ES-I3 (cell line): ENCODE results near the gene NTN1.

Experiments used
- H3K36me3 ChIP-seq: 2 replicates; pipeline ENCODE4 v1.6.1; 2013; ENCODE audit warnings: mild to moderate bottlenecking, low read length, control low read depth, moderate library complexity; ENCODE audit not compliant: insufficient read depth
- H3K4me1 ChIP-seq: 2 replicates; pipeline ENCODE4 v1.6.1; 2013; ENCODE audit warnings: mild to moderate bottlenecking, control low read depth, low read length; ENCODE audit not compliant: insufficient read depth
- H3K9ac ChIP-seq: 2 replicates; pipeline ENCODE4 v1.6.1; 2013; ENCODE audit warnings: low read depth, mild to moderate bottlenecking, low read length, moderate library complexity
- H3K9me3 ChIP-seq: 2 replicates; pipeline ENCODE4 v1.6.1; 2013; ENCODE audit warnings: mild to moderate bottlenecking, low read length, moderate library complexity; ENCODE audit not compliant: control insufficient read depth, insufficient read depth

NTN1 gene

DNA sequence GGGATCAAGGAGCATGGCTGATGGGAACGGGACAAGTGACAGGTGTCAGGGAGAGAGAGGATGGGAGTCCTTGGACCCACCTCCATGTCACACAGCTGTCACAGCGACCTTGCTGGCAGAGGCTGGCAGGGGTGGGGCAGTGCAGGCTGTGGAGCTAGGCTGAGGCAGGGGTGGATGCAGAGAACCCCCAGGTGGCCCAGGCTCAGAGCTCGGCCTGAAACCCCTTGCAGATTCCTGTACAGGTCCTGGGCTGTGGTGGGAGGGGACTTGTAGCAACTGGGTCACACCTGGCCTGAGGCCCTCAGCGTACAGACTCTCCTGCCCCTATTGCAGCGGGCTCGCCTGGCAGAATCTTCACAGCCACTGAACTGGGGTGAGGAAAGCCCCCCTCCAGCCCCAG is 174.1 kb downstream of the NTN1 start:
- no peaks in the 10 kb centered on the region for H3K9me3 ChIP-seq
- no peaks in the 10 kb centered on the region for H3K36me3 ChIP-seq
- H3K4me1 ChIP-seq, result peaks cover 11% of the 10 kb centered on the region
- no peak overlapping the region for H3K9ac ChIP-seq

DNA sequence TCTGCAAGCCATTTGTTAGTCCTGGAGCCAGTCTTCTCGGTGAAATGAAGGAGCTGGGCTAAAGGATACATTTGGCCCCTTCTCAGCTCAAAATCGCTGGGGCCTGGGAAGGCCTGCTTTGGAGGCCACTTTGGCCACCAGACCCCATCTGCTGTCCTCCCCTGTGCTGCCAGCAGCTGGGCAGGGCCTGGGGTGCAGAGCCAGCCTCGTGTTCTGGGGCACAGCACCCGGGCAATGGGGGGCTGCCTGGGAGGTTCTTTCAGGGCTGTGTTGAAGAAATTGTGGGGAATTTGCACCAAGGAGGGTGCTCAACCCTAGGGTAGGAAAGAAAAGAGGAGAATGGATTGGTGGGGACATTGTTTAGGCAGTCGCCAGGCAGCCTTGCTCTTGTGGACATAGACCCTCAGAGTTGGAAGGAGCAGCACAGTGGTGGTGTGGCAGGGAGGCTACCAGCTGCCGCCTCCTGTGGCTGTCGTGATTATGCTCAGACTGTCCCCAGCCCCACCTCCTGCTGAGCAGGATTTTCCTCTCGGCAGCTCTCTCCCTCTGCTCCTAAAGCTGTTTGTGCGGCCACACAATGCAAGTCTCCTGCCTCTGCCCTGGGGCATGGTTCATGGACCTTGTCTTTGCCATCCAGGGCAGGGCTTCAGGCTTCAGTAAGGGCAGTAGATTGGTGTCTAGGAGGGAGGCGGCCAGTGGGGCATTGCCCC is 174.8 kb downstream of the NTN1 start:
- no peaks in the 10 kb centered on the region for H3K36me3 ChIP-seq

DNA sequence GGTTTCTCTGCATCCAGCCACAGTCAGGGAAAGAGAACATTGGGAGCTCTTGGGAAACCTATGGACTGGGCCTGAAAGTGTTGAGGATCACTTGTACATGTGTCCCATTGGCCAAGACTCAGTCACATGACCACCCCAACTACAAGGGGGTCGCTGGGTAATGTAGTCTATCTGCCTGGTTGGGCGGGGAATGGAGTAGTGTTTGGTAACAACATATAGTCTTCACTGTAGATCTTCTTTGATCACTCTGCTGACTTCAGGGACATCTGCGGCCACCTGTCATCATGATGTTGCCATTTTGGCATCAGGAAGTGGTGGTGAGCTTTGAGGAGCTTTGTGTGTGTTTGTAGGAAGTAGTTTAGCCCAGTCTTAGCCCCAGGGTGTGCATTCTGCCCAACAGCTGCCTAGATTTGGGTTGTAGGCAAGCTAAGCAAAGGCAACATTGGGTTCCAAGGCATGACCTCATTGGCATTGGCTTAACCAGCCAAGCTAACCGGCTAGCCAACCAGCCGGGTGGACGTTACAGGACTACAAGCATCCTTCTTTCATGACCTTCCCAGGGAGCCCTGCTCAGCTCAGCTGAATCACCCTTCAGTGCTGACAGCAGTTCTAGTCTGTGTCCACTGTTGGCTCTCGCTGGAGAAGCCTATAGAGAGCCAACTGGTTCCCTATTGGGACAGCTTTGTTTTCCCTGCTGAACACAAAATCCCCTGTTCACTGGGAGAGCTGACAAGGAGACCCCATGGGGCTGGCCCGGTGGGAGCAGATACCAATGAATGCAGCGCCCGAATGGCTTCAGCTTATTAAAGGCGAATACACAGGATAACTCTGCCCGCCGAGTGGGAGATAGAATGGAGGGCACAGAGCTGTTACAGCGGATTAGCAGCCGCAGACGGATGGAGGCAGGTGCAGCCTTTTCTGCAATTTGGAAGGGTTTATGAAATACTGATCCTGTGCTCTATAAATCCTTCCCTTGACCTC is 178.6 kb downstream of the NTN1 start:
- Histone ChIP-seq H3K9me3 (no peaks in the 10 kb centered on the region), H3K9ac (no peak overlapping the region)

More for the DNA sequence above, 174.8 kb downstream of the NTN1 start:
- Histone ChIP-seq H3K4me1 (peaks cover 11% of the 10 kb centered on the region), H3K9me3 (no peaks in the 10 kb centered on the region), H3K9ac (no peak overlapping the region)

DNA sequence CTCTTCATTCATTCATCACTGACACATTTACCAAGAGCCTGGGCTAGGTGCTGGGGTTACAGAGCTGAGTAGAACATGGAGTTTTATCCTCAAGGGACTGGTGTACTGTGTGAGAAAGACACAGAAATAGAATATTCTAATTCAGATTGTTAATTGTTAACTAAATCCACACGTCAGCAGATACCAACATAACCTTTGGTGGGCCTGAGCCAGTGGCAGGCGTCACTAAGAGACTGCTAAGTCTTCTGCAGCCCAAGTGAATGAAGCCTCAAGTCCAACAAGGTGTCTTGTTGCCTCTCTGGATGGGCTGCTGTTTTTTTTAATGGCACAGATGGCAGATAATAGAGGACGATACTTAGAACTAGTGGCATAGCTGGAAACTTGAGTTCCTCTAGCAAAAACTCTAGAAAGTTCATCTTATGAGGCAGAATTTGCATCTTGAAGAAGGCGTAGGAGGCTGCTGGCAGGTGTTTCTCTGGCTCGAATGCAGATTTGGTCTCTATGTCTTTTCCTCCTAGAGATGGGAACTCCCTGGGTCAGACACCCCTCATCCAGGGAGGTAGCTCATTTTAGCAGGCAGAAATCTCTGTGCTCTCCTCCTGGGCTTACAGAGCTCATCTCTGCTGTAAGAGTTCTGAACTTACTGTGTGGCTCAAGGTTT is 179.5 kb downstream of the NTN1 start:
- no peak overlapping the region for H3K9ac ChIP-seq
- no peaks in the 10 kb centered on the region for H3K9me3 ChIP-seq
- peaks cover 10% of the 10 kb centered on the region for H3K4me1 ChIP-seq
- no peaks in the 10 kb centered on the region for H3K36me3 ChIP-seq

More for the DNA sequence above, 178.6 kb downstream of the NTN1 start:
- H3K4me1 ChIP-seq, result peaks cover 11% of the 10 kb centered on the region
- H3K36me3 ChIP-seq, result no peaks in the 10 kb centered on the region

DNA sequence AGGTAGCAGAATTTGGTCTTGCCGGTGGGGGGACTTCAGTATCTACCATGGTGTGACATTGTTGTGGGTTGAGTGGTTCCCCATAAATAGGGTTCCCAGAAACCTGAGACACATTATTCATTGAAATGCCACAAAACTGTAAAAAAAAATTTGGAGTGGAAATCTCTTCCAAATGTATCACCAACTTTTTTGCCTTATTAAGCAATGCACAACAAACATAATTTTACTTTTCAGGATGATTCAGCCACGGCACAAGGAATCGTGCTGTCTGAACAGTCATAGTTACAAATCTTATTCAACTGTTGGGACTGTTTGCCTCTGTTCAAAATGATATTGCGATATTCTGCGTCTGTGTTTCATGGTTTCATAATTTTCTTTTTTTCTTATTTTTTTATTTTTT is 181.2 kb downstream of the NTN1 start:
- no peaks in the 10 kb centered on the region for H3K36me3 ChIP-seq
- no peaks in the 10 kb centered on the region for H3K9me3 ChIP-seq
- no peaks in the 10 kb centered on the region for H3K4me1 ChIP-seq
- H3K9ac ChIP-seq, result no peak overlapping the region

DNA sequence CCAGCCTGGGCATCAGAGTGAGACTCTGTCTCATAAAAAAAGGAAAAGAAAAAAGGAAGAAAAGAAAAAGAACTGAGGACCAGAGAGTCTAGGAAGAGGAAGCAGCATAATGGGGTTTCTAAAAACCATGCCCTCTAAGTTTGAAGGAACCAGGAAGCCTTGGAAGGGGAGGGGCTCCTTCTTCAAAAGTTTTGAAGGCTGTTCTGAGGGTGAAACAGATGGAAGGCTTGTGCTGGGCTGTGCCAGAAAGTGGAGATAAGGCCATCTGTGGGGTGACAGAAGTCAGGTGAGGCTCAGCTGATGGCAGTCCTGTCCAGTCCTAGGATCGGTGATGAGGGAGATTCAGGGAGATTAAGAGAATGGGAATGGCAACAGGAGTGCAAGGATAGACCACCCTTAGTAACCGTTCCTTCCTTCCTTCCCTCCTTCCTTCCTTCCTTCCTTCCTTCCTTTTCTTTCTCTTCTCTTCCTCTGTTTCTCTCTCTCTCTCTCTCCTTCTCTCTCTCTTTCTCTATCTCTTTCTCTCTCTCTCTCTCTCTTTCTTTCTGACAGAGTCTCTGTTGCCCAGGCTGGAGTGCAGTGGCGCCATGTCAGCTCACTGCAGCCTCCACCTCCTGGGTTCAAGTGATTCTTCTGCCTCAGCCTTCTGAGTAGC is 182.6 kb downstream of the NTN1 start:
- Histone ChIP-seq H3K9ac (no peak overlapping the region), H3K9me3 (no peaks in the 10 kb centered on the region), H3K36me3 (no peaks in the 10 kb centered on the region), H3K4me1 (no peaks in the 10 kb centered on the region)

DNA sequence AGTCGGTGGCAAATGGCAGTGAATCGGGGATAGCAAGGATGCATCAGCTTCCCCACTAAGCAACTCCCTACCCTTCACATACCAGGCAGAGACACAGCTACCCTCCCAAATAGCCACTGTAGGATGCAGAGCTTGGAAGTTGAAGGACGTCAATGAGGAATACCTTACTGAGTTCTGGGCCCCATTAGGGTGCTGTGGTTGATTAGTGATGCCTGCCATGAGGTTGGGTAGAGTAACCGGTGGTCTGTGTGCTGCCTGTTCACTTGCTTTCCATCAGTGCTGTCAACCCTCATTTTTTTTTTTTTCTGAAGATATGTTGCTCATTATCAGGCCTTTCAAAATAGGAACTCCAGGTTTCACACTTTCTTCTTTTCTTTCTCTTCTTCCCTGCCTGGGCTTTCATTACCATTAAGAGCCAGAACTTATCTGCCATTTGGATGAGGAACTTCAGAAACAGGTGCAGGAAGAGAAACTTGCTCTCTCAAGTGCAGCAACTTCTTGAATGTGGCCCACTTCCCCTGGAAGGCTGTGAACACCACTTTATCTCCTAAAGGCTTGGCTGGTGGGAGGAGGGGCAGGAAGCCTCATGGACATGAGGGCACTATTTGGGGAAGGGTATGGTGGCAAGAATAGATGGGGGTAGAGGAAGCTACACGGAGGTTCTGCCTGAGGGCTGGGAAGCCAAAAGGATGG is 183.5 kb downstream of the NTN1 start:
- H3K9me3 ChIP-seq, result no peaks in the 10 kb centered on the region
- no peaks in the 10 kb centered on the region for H3K4me1 ChIP-seq
- H3K36me3 ChIP-seq, result no peaks in the 10 kb centered on the region
- no peak overlapping the region for H3K9ac ChIP-seq

DNA sequence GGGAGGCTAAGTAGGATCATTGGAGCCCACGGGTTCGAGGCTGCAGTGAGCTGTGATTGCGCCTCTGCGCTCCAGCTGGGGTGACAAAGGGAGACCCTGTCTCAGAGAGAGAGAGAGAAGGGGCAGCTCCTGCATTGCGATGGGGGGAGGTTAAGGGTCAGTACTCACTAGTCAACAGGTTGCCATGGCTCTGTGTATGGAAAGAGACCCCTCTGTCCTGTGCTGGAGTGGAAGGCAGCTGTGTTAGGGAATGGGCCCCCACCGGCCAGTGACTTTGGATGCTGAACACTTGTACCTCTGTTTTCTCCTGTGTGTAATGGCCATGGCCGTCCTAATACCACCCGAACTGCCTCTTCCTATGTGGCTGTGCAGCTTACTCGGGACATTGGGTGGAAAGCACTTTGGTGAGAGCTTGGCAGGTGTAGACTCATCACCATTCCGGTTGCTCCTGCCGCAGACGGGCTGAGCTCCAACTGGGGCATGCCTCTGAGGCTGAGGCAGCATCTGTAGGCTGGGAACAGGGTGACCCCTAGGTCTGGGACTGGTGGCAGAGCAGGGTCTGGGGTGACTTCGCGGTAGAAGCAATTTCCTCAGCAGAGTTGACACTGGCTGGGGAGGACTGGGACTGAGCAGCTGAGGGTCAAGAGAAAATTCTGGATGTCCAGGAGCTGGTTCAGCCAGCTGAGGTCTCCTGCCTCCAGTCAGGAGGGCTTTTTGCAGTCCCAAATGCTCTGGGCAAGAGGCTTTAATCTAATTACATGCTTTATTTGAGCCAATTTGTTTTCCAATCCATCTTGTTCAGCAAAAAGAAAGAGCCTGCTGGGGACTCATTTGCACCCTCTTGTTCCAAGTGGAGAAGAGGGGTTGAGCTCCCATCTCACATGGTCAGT is 184.5 kb downstream of the NTN1 start:
- no peaks in the 10 kb centered on the region for H3K36me3 ChIP-seq
- no peaks in the 10 kb centered on the region for H3K9me3 ChIP-seq
- H3K4me1 ChIP-seq, result no peaks in the 10 kb centered on the region
- no peak overlapping the region for H3K9ac ChIP-seq

DNA sequence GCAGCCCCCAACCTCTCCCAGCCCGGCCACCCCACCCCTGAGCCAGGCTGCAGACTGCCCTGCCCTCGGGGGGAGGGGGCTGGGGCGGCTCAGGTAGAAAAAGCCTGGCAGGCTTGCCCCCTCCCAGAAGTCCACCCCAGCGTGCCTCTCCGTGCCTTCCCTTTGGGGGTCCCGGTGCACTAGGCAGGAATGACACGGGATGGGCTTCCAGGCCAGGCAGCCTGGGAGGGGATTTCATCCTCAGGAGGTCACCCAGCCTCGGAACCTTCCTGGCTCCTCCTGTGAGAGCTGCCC is 185.0 kb downstream of the NTN1 start:
- no peaks in the 10 kb centered on the region for H3K36me3 ChIP-seq
- H3K9ac ChIP-seq, result no peak overlapping the region
- no peaks in the 10 kb centered on the region for H3K9me3 ChIP-seq
- H3K4me1 ChIP-seq, result no peaks in the 10 kb centered on the region

DNA sequence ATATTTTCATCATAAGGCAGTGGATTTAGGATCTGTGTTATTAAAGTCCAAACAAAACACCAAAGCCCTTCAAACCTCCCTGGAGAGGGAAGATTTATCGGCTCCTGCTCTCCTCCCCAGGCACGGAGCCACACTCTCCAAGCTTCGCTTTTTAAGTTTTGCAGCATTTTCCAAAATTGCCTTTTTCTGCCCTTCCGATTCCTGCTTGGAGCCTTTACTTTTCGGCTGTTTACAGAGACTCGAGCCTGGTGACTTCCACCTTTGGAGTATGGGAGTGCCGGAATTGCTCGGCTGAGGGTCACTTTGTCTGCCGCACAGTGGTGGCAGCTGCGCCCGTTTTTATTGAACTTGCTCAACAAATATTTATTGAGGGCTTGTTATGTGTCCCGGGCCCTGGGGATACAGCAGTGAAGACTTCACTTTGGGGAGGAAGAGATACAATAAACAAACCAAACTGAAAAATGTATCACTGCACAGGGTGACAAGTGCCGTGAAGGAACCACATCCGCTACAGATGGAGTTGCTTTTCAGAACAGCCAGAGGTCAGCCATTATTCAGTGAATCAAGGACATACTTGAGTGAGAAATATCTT is 185.5 kb downstream of the NTN1 start:
- Histone ChIP-seq H3K9me3 (no peaks in the 10 kb centered on the region), H3K9ac (no peak overlapping the region), H3K36me3 (no peaks in the 10 kb centered on the region), H3K4me1 (no peaks in the 10 kb centered on the region)

DNA sequence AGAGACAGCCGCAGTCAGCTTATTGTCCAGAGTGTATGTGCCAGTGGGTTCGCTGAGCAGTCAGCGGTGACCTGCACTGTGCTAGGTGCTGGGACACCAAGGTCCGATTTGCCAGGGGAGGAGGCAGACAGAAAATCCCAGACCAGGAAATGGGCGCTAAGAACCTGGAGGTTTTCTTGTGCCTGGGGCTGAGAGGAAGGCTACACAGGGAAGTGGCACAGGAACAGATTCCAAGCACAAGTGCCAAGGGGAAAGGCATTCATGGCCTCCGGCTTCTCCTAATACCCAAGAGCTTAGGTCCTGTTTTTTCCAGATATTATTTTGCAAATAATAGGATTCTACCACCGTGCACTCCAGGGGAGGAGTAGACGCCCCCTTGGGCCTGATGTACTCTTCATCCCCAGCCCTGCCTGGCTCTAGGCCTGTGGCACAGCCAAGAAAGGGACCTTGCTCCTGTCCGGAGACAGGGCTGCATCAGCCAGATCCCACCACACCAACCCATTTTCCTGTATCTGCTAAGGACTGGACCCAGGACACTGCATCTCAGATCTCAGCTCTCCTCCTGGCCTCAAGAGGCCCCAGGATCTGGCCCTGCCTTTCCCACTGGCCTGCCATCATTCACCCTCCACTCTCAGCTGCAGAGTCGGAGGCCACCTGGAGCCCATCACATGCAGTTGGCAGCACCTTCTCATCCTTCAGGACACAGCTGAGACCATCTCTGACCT is 187.2 kb downstream of the NTN1 start:
- Histone ChIP-seq H3K9ac (no peak overlapping the region), H3K36me3 (no peaks in the 10 kb centered on the region), H3K4me1 (no peaks in the 10 kb centered on the region), H3K9me3 (no peaks in the 10 kb centered on the region)

DNA sequence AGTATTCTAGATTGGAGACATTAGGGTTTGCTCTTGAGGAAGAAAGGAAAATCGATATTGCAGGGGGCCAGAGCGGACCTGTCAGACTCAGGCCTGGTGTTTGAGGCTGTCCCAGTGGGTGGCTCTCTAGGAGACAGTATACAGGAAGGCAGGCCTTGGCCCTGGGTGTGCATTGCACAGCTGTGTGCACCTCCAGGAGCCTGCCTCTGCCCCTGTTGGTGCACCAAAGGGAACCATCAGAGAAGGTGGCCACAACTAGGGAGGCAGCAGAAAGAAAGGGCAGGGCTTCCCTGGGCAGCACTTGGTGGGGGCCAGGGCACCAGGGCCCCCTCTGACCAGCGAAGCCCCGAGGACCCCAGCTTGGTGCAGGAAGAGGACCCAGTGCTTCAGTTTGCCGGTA is 188.0 kb downstream of the NTN1 start:
- Histone ChIP-seq H3K36me3 (no peaks in the 10 kb centered on the region), H3K4me1 (no peaks in the 10 kb centered on the region), H3K9ac (no peak overlapping the region), H3K9me3 (no peaks in the 10 kb centered on the region)
